ENCODE data around the gene ENPP3. TPM values are rescaled to one million over a fixed set of nuclear protein-coding genes. Genes with fewer than 3 reads are reported as not detected.

The ENPP3 gene
- polyA plus RNA-seq, 1 donor from 2014 or later: 0.50 TPM

- Histone ChIP-seq H3K4me3 (ENCODE audit: low read length) (no peak overlapping the region), H3K9me2 (ENCODE audit: insufficient read depth, low read length) (no peaks in the 10 kb centered on the region), H3K27ac (ENCODE audit: low read length) (no peak overlapping the region), H4K20me1 (ENCODE audit: insufficient read depth) (no peaks in the 10 kb centered on the region), H3K9ac (ENCODE audit: low read length) (no peak overlapping the region), H3K36me3 (ENCODE audit: insufficient read depth, low read length) (no peaks in the 10 kb centered on the region), H3K4me2 (ENCODE audit: low read length) (no peak overlapping the region), H3K79me2 (replicated peaks; ENCODE audit: insufficient read depth, low read length) (no peaks in the 10 kb centered on the region), H3K27me3 (ENCODE audit: insufficient read depth, low read depth, low read length) (no peaks in the 10 kb centered on the region), H3K9me3 (ENCODE audit: low read length) (no peaks in the 10 kb centered on the region), H3F3A (ENCODE audit: insufficient read depth, low read length, poor library complexity, severe bottlenecking) (no peaks in the 10 kb centered on the region), H2AFZ (ENCODE audit: low read depth, low read length) (no peak overlapping the region)
- no peak for TF ChIP-seq EZH2 (IDR thresholded peaks at IDR 0.05; ENCODE audit: borderline replicate concordance, insufficient read depth, low read length, poor library complexity, severe bottlenecking)
- no peak for TF ChIP-seq TAF1 (IDR thresholded peaks at IDR 0.05; ENCODE audit: low read depth)
Observed at GRCh38 chr6:131754715-131755567, 117.8 kb downstream of the ENPP3 start.

- no peaks in the 10 kb centered on the region for H3F3A ChIP-seq (ENCODE audit: insufficient read depth, low read length, poor library complexity, severe bottlenecking)
- H3K27me3 ChIP-seq (ENCODE audit: insufficient read depth, low read depth, low read length): no peaks in the 10 kb centered on the region
- no peaks in the 10 kb centered on the region for H3K9me3 ChIP-seq (ENCODE audit: low read length)
- H3K27ac ChIP-seq (ENCODE audit: low read length): no peak overlapping the region
- no peaks in the 10 kb centered on the region for H3K79me2 ChIP-seq (replicated peaks; ENCODE audit: insufficient read depth, low read length)
- no peak overlapping the region for H3K4me2 ChIP-seq (ENCODE audit: low read length)
- no peak overlapping the region for H2AFZ ChIP-seq (ENCODE audit: low read depth, low read length)
- no peaks in the 10 kb centered on the region for H3K36me3 ChIP-seq (ENCODE audit: insufficient read depth, low read length)
- H3K9ac ChIP-seq (ENCODE audit: low read length): no peak overlapping the region
- H3K9me2 ChIP-seq (ENCODE audit: insufficient read depth, low read length): no peaks in the 10 kb centered on the region
- H4K20me1 ChIP-seq (ENCODE audit: insufficient read depth): no peaks in the 10 kb centered on the region
- no peak overlapping the region for H3K4me3 ChIP-seq (ENCODE audit: low read length)
- TF ChIP-seq TAF1 (IDR thresholded peaks at IDR 0.05; ENCODE audit: low read depth) (no peak), MXI1 (conservative IDR thresholded peaks at IDR 0.05; ENCODE audit: poor library complexity, severe bottlenecking) (no peak), EP300 (conservative IDR thresholded peaks at IDR 0.05; ENCODE audit: poor library complexity, severe bottlenecking) (no peak), CTCF (IDR thresholded peaks at IDR 0.05; ENCODE audit: poor library complexity, severe bottlenecking) (no peak), REST (IDR thresholded peaks at IDR 0.05; ENCODE audit: borderline replicate concordance) (no peak), POLR2AphosphoS5 (IDR thresholded peaks at IDR 0.05) (no peak), EZH2 (IDR thresholded peaks at IDR 0.05; ENCODE audit: borderline replicate concordance, insufficient read depth, low read length, poor library complexity, severe bottlenecking) (no peak), RAD21 (conservative IDR thresholded peaks at IDR 0.05) (no peak), SMC3 (conservative IDR thresholded peaks at IDR 0.05; ENCODE audit: poor library complexity) (no peak)
Observed at GRCh38 chr6:131755597-131755996, 118.5 kb downstream of the ENPP3 start.
